GM08714 (cell line): ENCODE data around the gene LDOC1.

Source experiments
- H3K4me3 ChIP-seq: fragments of 200-500 bp; sonication (Bioruptor generic); 2 replicates; pipeline ENCODE4 v1.5.1; 2014; ENCODE audit warnings: mild to moderate bottlenecking, low read length, inconsistent platforms
- ZNF274 ChIP-seq: IDR thresholded peaks from 2 replicates; pipeline ENCODE4 v1.6.1; 2012; ENCODE audit warnings: mild to moderate bottlenecking, low read depth, low read length

Gene LDOC1

GRCh38 chrX:141127146-141127545 is 49.8 kb downstream of the LDOC1 start:
- no peak for TF ChIP-seq ZNF274

More at GRCh38 chrX:141127146-141127545, 49.8 kb downstream of the LDOC1 start:
- no peak overlapping the region for H3K4me3 ChIP-seq
